ENCODE measurements around the gene NRAP. TPM values are rescaled to one million over a fixed set of nuclear protein-coding genes. Genes with fewer than 3 reads are reported as not detected.

Gene NRAP
- total and polyA plus RNA-seq, 2 donors (not counting 3 experiments of a cell fraction or from before 2014, with no cell fraction given): not detected

GRCh38 chr10:113647812-113648211, 16.0 kb downstream of the NRAP start:
- H2AFZ ChIP-seq (ENCODE audit: low read depth, low read length): no peak overlapping the region
- TF ChIP-seq POLR2A (IDR thresholded peaks at IDR 0.05; ENCODE audit: low read depth, low read length): no peak
- TF ChIP-seq GATA2 (IDR thresholded peaks at IDR 0.05; ENCODE audit: insufficient read depth, insufficient read length, low read depth, low read length): no peak
- TF ChIP-seq, protein P1, sequence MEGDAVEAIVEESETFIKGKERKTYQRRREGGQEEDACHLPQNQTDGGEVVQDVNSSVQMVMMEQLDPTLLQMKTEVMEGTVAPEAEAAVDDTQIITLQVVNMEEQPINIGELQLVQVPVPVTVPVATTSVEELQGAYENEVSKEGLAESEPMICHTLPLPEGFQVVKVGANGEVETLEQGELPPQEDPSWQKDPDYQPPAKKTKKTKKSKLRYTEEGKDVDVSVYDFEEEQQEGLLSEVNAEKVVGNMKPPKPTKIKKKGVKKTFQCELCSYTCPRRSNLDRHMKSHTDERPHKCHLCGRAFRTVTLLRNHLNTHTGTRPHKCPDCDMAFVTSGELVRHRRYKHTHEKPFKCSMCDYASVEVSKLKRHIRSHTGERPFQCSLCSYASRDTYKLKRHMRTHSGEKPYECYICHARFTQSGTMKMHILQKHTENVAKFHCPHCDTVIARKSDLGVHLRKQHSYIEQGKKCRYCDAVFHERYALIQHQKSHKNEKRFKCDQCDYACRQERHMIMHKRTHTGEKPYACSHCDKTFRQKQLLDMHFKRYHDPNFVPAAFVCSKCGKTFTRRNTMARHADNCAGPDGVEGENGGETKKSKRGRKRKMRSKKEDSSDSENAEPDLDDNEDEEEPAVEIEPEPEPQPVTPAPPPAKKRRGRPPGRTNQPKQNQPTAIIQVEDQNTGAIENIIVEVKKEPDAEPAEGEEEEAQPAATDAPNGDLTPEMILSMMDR (IDR thresholded peaks at IDR 0.05; ENCODE audit: extremely low read depth in 1 of 2, insufficient read depth in 1 of 2, low read depth in 1 of 2, low read length in 2 of 2): no peak
- no peak for TF ChIP-seq FOS (IDR thresholded peaks at IDR 0.05; ENCODE audit: borderline replicate concordance, insufficient read depth, low read length)
- BruUV-seq (replicated peaks): no TSS peak
- no peaks in the 10 kb centered on the region for H3K36me3 ChIP-seq (ENCODE audit: control insufficient read depth in 2 of 2, extremely low read depth in 1 of 2, insufficient read depth in 2 of 2, low read length in 2 of 2)
- no peak overlapping the region for H3K9ac ChIP-seq (replicated peaks; ENCODE audit: extremely low read depth, insufficient read depth, low read length)
- peaks cover 3 to 6% of the 10 kb centered on the region in 2 experiments for H3K27me3 ChIP-seq (ENCODE audit: control insufficient read depth in 2 of 2, insufficient read depth in 2 of 2, low read length in 2 of 2)
- dilution Hi-C loops (cut with MboI; ENCODE audit: extremely low pct_ligation_motif_present, low sequenced_read_pairs): no loop called here
- no peak for DNase-seq (ENCODE audit: low read depth, low spot score)
- no peaks in the 10 kb centered on the region for H3K9me1 ChIP-seq (replicated peaks; ENCODE audit: control insufficient read depth, extremely low read depth, insufficient read depth, low read length)
- no peaks in the 10 kb centered on the region for H3K79me2 ChIP-seq (ENCODE audit: control insufficient read depth, insufficient read depth, low read length)
- no peak overlapping the region for H3K27ac ChIP-seq (ENCODE audit: insufficient read depth, low read depth, low read length)
- POLR2A ChIA-PET: no interaction called here
- intact Hi-C loops (cut with micrococcal nuclease): no loop called here
- FAIRE-seq: no peak
- no peaks in the 10 kb centered on the region for H4K20me1 ChIP-seq (replicated peaks; ENCODE audit: control insufficient read depth, extremely low read depth, insufficient read depth, low read length)
- H3K9me3 ChIP-seq (replicated peaks; ENCODE audit: control insufficient read depth, insufficient read depth, low read length): no peaks in the 10 kb centered on the region
- H3K4me3 ChIP-seq (replicated peaks in 1 of 3; ENCODE audit: insufficient read depth in 1 of 3, low read depth in 1 of 3, low read length in 3 of 3): no peak overlapping the region
- no peaks in the 10 kb centered on the region for H3K4me1 ChIP-seq (ENCODE audit: control insufficient read depth, extremely low read depth, insufficient read depth, low read length)
- no peak overlapping the region for H3K4me2 ChIP-seq (ENCODE audit: insufficient read depth, low read length)
- CTCF ChIA-PET: no interaction called here

GRCh38 chr10:113646336-113647201, 17.3 kb downstream of the NRAP start:
- intact Hi-C loops (cut with micrococcal nuclease): no loop called here

More at GRCh38 chr10:113646336-113647201, 17.3 kb downstream of the NRAP start:
- Histone ChIP-seq H3K9me3 (replicated peaks; ENCODE audit: control insufficient read depth, insufficient read depth, low read length) (no peaks in the 10 kb centered on the region), H3K9me1 (replicated peaks; ENCODE audit: control insufficient read depth, extremely low read depth, insufficient read depth, low read length) (no peaks in the 10 kb centered on the region), H3K79me2 (ENCODE audit: control insufficient read depth, insufficient read depth, low read length) (no peaks in the 10 kb centered on the region), H3K27me3 (ENCODE audit: control insufficient read depth in 2 of 2, insufficient read depth in 2 of 2, low read length in 2 of 2) (peaks cover 3 to 9% of the 10 kb centered on the region in 2 experiments), H3K4me2 (ENCODE audit: insufficient read depth, low read length) (no peak overlapping the region), H4K20me1 (replicated peaks; ENCODE audit: control insufficient read depth, extremely low read depth, insufficient read depth, low read length) (no peaks in the 10 kb centered on the region), H3K4me1 (ENCODE audit: control insufficient read depth, extremely low read depth, insufficient read depth, low read length) (no peaks in the 10 kb centered on the region), H3K4me3 (replicated peaks in 1 of 3; ENCODE audit: insufficient read depth in 1 of 3, low read depth in 1 of 3, low read length in 3 of 3) (no peak overlapping the region), H2AFZ (ENCODE audit: low read depth, low read length) (no peak overlapping the region), H3K9ac (replicated peaks; ENCODE audit: extremely low read depth, insufficient read depth, low read length) (no peak overlapping the region), H3K27ac (ENCODE audit: insufficient read depth, low read depth, low read length) (no peak overlapping the region), H3K36me3 (ENCODE audit: control insufficient read depth in 2 of 2, extremely low read depth in 1 of 2, insufficient read depth in 2 of 2, low read length in 2 of 2) (no peaks in the 10 kb centered on the region)
- DNase-seq (ENCODE audit: low read depth, low spot score) (no peak), FAIRE-seq (no peak)
- CTCF ChIA-PET: no interaction called here
- TF ChIP-seq POLR2AphosphoS5 (IDR thresholded peaks at IDR 0.05; ENCODE audit: insufficient read depth, low read depth, low read length): no peak
- TF ChIP-seq, protein P1 (IDR thresholded peaks at IDR 0.05; ENCODE audit: extremely low read depth in 1 of 2, insufficient read depth in 1 of 2, low read depth in 1 of 2, low read length in 2 of 2): no peak
- no peak for TF ChIP-seq EZH2 (IDR thresholded peaks at IDR 0.05; ENCODE audit: borderline replicate concordance, low read depth, low read length, severe bottlenecking)
- TF ChIP-seq JUN (IDR thresholded peaks at IDR 0.05; ENCODE audit: borderline replicate concordance, insufficient read depth, insufficient read length, low read depth): no peak
- TF ChIP-seq GATA2 (IDR thresholded peaks at IDR 0.05; ENCODE audit: insufficient read depth, insufficient read length, low read depth, low read length): no peak
- TF ChIP-seq MYC (IDR thresholded peaks at IDR 0.05; ENCODE audit: low read depth, low read length): no peak
- TF ChIP-seq, protein P2, sequence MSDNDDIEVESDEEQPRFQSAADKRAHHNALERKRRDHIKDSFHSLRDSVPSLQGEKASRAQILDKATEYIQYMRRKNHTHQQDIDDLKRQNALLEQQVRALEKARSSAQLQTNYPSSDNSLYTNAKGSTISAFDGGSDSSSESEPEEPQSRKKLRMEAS (IDR thresholded peaks at IDR 0.05; ENCODE audit: insufficient read depth, insufficient read length): no peak
- no peak for TF ChIP-seq POLR2A (IDR thresholded peaks at IDR 0.05; ENCODE audit: low read depth, low read length)
- no peak for TF ChIP-seq FOS (IDR thresholded peaks at IDR 0.05; ENCODE audit: borderline replicate concordance, insufficient read depth, low read length)
- dilution Hi-C loops (cut with MboI; ENCODE audit: extremely low pct_ligation_motif_present, low sequenced_read_pairs): no loop called here
- BruUV-seq (replicated peaks): no TSS peak
- POLR2A ChIA-PET: no interaction called here

All from endothelial cell of umbilical vein (primary cell).